PFSK-1 (cell line): ENCODE data around the gene CCT4.

Experiments used
- POLR2AphosphoS5 ChIP-seq: IDR thresholded peaks from 2 replicates; pipeline ENCODE4 v1.6.1; 2012; ENCODE audit warnings: low read depth, mild to moderate bottlenecking, control low read depth, low read length, moderate library complexity
- SIN3A ChIP-seq: IDR thresholded peaks from 2 replicates; pipeline ENCODE4 v1.6.1; 2012; ENCODE audit warnings: mild to moderate bottlenecking, low read length, moderate library complexity, borderline replicate concordance; ENCODE audit not compliant: insufficient read depth

GRCh38 chr2:61926531-61927477, 38.3 kb upstream of the CCT4 start:
- TF ChIP-seq SIN3A (no peak), POLR2AphosphoS5 (no peak)
